RWPE1 (cell line): ENCODE results near the gene SLC26A6.
A peak's percentile ranks its signal among the peaks of the same experiment; 100 is the strongest.

ENCODE experiments used
- CTCF ChIA-PET: fragments of 350-600 bp; sonication (Branson Sonifier 250); formaldehyde crosslinking; extraction: SDS; loops from one replicate; lab custom pipeline; 2021; lab: Yijun Ruan, JAX
- POLR2A ChIA-PET: fragments of 400-600 bp; formaldehyde crosslinking; extraction: SDS; loops from one replicate; lab custom pipeline; 2020; ENCODE audit warnings: antibody characterized with exemption; ENCODE audit not compliant: low non-redundant PET; lab: Yijun Ruan, JAX
- DNase-seq: peaks from one replicate; pipeline ENCODE4 v3.0.0; 2012; ENCODE audit warnings: low spot score
- H3K27ac ChIP-seq: fragments of 450-650 bp; 2 replicates; pipeline ENCODE4 v1.5.1; 2017
- CTCF ChIP-seq: fragments of 450-650 bp; conservative IDR thresholded peaks from 2 replicates; pipeline ENCODE4 v1.5.1; 2017; ENCODE audit warnings: low read depth, mild to moderate bottlenecking

SLC26A6 gene

DNA sequence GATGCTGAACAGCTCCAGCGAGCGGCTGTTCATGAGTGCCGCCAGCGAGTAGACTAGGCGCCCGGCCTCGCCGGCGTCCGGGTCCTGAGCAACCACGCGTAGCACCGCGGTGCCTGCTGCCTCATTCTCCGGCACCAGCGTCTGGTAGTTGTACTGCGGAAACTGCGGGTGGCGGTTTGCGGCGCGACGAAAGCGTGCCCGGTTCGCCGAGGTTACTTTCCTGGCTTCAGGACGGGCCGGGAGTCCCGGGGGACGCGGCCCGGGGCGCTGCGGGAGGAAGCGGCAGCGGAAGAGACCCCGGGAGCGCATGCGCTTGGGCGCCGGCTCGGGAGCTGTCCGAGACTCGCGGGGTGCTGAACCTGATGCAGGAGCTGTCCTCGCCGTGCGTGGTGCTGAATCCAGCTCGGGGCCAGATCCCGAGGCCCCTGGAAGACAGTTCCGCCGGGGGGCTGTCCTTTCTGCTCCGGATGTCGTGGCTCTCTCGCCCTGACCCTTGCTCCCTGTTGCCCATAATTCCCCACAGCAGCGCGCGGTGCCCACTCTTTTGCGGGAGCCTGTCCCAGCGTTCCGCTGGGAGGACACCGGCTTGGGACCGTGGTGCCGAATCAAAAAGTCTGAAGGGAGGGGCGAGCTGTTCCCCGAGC is 26.4 kb upstream of the SLC26A6 start:
- DNase-seq = peak; percentile 58
- TF ChIP-seq CTCF = no peak
- ChIA-PET CTCF (interaction anchor here (0.6 to 0.7 kb wide), 2 partner anchors 36 to 37 kb away, joined by 3 to 6 read pairs; no protein-coding TSS in a partner anchor), POLR2A (no interaction called here)
- H3K27ac ChIP-seq = peak overlapping the region; percentile 95

DNA sequence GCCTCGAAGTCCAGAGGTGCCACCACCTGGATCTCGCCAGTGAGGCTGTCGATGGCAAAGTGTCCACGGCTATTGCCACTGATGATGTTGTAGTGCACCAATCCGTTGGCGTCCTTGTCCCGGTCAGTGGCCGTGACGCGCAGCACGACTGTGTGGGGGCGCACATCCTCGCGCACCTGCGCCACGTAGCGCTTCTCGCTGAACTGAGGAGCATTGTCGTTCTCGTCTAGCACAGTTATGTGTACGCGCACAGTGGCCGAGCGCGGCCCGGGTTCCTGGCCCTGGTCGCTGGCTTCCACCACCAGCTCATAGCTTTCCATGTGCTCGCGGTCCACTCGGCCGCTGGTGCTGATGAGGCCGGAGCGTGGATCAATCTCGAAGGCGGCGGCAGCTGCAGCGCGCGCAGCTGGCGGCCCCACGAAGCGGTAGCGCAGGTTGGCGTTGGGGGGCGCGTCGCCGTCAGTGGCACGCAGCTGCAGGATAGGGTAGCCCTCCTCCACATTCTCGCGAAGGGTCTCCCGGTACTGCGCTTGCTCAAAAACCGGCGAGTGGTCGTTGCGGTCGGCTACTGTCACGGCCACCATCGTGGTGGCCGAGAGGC is 25.6 kb upstream of the SLC26A6 start:
- no peak for TF ChIP-seq CTCF
- no peak for DNase-seq
- no peak overlapping the region for H3K27ac ChIP-seq
- ChIA-PET POLR2A (no interaction called here), CTCF (no interaction called here)

GRCh38 chr3:48656841-48657281 is 21.6 kb upstream of the SLC26A6 start:
- TF ChIP-seq CTCF = no peak
- POLR2A ChIA-PET = no interaction called here
- no peak for DNase-seq
- H3K27ac ChIP-seq = peak overlapping the region; percentile 86
- CTCF ChIA-PET = interaction anchor here (1.0 kb wide), 1 partner anchor 23 kb away, joined by 3 read pairs; no protein-coding TSS in a partner anchor

DNA sequence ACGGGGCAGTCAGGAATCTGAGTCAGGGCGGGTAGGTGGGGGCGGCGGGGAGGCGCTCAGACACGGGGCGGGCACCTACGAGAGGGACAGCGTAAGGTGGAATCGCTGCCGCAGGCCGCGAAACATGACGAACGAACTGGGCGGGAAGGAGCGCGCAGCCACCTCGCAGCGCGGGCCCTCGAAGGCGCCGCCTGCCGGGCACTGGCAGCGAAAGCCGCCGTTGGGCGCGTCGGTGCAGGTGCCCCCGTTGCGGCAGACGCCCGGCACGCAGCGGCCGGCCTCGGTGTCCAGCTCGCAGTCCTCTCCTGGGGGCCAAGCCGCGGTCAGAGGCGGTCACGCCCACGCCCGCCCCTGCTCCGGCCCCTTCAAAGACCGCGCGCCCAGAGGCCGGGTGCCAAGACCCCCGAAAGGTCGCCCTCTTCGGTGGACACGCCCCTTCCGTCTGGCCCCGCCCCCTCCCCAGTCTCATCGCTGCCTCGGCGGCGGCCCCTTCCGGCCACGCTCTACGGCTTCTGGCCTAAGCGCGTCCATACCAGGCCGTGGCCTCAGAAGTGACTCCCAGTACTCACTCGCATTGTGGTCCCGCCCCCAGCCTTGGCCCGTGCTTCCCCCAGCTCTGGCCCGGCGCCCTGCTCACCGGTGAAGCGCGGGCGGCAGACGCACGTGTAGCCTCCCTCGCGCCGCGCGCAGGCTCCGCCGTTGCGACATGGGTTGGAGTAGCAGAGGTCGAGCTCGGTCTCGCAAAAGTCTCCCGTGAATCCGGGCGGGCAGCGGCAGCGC is 21.0 kb upstream of the SLC26A6 start:
- peak; percentile 85 for DNase-seq
- CTCF ChIA-PET = interaction anchor here (0.6 to 1.0 kb wide), 2 partner anchors 23 to 326 kb away, joined by 3 read pairs; no protein-coding TSS in a partner anchor
- TF ChIP-seq CTCF = peak; percentile 82
- POLR2A ChIA-PET = no interaction called here
- peak overlapping the region; percentile 86 for H3K27ac ChIP-seq

DNA sequence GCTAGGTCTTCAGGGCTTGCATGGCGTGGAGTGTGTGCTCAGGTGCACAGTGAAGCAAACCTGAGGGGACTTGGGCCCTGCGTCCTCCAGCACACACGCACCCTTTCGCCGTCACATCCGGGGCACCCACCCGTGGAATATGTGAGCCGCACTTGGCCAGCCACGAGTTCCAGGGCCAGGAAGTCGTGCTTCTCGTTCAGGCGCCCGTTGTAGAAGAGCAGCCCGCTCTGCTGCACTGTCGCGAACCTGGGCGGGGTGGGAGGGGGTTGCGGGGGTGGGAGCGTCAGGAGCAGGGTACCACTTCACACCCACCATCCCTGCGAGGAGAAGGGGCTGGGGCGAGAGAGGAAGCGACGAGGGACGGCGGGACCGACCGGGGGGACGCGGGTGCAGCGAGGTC is 20.3 kb upstream of the SLC26A6 start:
- no peak for DNase-seq
- H3K27ac ChIP-seq = peak overlapping the region; percentile 86
- ChIA-PET CTCF (interaction anchor here (0.6 kb wide), 2 partner anchors 10 to 325 kb away, joined by 3 read pairs; no protein-coding TSS in a partner anchor), POLR2A (no interaction called here)
- TF ChIP-seq CTCF = no peak

GRCh38 chr3:48655063-48655462 is 19.8 kb upstream of the SLC26A6 start:
- H3K27ac ChIP-seq = peak overlapping the region; percentile 86
- ChIA-PET POLR2A (no interaction called here), CTCF (interaction anchor here (0.6 kb wide), 1 partner anchor 11 kb away, joined by 3 read pairs; no protein-coding TSS in a partner anchor)
- no peak for TF ChIP-seq CTCF
- no peak for DNase-seq
